WTC11 (cell line): ENCODE data around the gene TSHZ3. TPM values are rescaled to one million over a fixed set of nuclear protein-coding genes. Genes with fewer than 3 reads are reported as not detected.

Experiments used
- ATAC-seq: fragments of 200-7000 bp; cut with Tn5 transposase; 2 replicates; pipeline ENCODE4 v1.10.0; 2021; ENCODE audit warnings: mild to moderate bottlenecking, moderate library complexity
- CTCF ChIA-PET: fragments of 300-600 bp; sonication (Branson Sonifier 250); formaldehyde crosslinking; loops from one replicate; lab custom pipeline; 2021; ENCODE audit warnings: antibody characterized with exemption; lab: Charles Lee
- POLR2A ChIA-PET: fragments of 350-600 bp; sonication (Branson Sonifier 250); formaldehyde crosslinking; loops from one replicate; lab custom pipeline; 2021; ENCODE audit warnings: antibody characterized with exemption; lab: Charles Lee
- DNase-seq: peaks from one replicate; pipeline ENCODE4 v3.0.0; 2021; ENCODE audit warnings: low spot score
- H3K27ac Mint-ChIP-seq: 2 replicates; pipeline ENCODE4 v1.8.0; 2021; ENCODE audit warnings: mixed read lengths
- H3K27me3 Mint-ChIP-seq: 2 replicates; pipeline ENCODE4 v1.8.0; 2021; ENCODE audit warnings: low read depth, mild to moderate bottlenecking, moderate library complexity, mixed read lengths
- H3K36me3 Mint-ChIP-seq: 2 replicates; pipeline ENCODE4 v1.8.0; 2021; ENCODE audit warnings: mixed read lengths
- H3K4me1 Mint-ChIP-seq: 2 replicates; pipeline ENCODE4 v1.8.0; 2022; ENCODE audit warnings: mixed read lengths
- H3K4me3 Mint-ChIP-seq: 2 replicates; pipeline ENCODE4 v1.8.0; 2021; ENCODE audit warnings: mild to moderate bottlenecking, moderate library complexity, mixed read lengths
- H3K9me3 Mint-ChIP-seq: 2 replicates; pipeline ENCODE4 v1.8.0; 2021; ENCODE audit warnings: mixed read lengths
- ATF3 ChIP-seq: sonication (generic); formaldehyde crosslinking; conservative IDR thresholded peaks from 2 replicates; pipeline ENCODE4 v1.8.1; 2022; ENCODE audit warnings: mild to moderate bottlenecking, missing genetic modification reagents
- ATF6 ChIP-seq: sonication (generic); formaldehyde crosslinking; IDR thresholded peaks from 2 replicates; pipeline ENCODE4 v1.8.1; 2023; ENCODE audit warnings: mild to moderate bottlenecking, missing genetic modification reagents
- E2F4 ChIP-seq: sonication (generic); formaldehyde crosslinking; IDR thresholded peaks from 2 replicates; pipeline ENCODE4 v1.8.1; 2022; ENCODE audit warnings: low read depth, mild to moderate bottlenecking, moderate library complexity, missing genetic modification reagents, borderline replicate concordance
- E2F5 ChIP-seq: sonication (generic); formaldehyde crosslinking; IDR thresholded peaks from 2 replicates; pipeline ENCODE4 v1.8.1; 2022; ENCODE audit warnings: mild to moderate bottlenecking, moderate library complexity, missing genetic modification reagents
- ERG ChIP-seq: fragments of 250-450 bp; sonication (Bioruptor Pico); IDR thresholded peaks from 2 replicates; pipeline ENCODE4 v1.8.0; 2021; ENCODE audit warnings: mild to moderate bottlenecking
- ESRRA ChIP-seq: sonication (generic); formaldehyde crosslinking; IDR thresholded peaks from 2 replicates; pipeline ENCODE4 v1.8.1; 2022; ENCODE audit warnings: mild to moderate bottlenecking, missing genetic modification reagents, borderline replicate concordance
- JAZF1 ChIP-seq: fragments of 250-450 bp; sonication (Bioruptor Pico); IDR thresholded peaks from 2 replicates; pipeline ENCODE4 v1.9.0; 2021; ENCODE audit warnings: moderate library complexity, mild to moderate bottlenecking, inconsistent platforms
- JUN ChIP-seq: sonication (generic); formaldehyde crosslinking; IDR thresholded peaks from 2 replicates; pipeline ENCODE4 v1.8.0; 2023; ENCODE audit warnings: mild to moderate bottlenecking, missing genetic modification reagents
- NFATC4 ChIP-seq: fragments of 250-450 bp; sonication (Bioruptor Pico); IDR thresholded peaks from 2 replicates; pipeline ENCODE4 v1.9.0; 2021; ENCODE audit warnings: mild to moderate bottlenecking
- RORB ChIP-seq: fragments of 250-450 bp; sonication (Bioruptor Pico); IDR thresholded peaks from 2 replicates; pipeline ENCODE4 v1.9.0; 2021; ENCODE audit warnings: mild to moderate bottlenecking
- TCF7 ChIP-seq: sonication (generic); formaldehyde crosslinking; IDR thresholded peaks from 2 replicates; pipeline ENCODE4 v1.8.0; 2022; ENCODE audit warnings: mild to moderate bottlenecking, low read depth, missing genetic modification reagents, moderate library complexity
- TEAD4 ChIP-seq: sonication (generic); formaldehyde crosslinking; IDR thresholded peaks from 2 replicates; pipeline ENCODE4 v1.8.0; 2022; ENCODE audit warnings: mild to moderate bottlenecking, missing genetic modification reagents
- ZBTB21 ChIP-seq: sonication (generic); formaldehyde crosslinking; IDR thresholded peaks from 2 replicates; pipeline ENCODE4 v1.8.1; 2023; ENCODE audit warnings: mild to moderate bottlenecking, missing genetic modification reagents, borderline replicate concordance
- ZNF121 ChIP-seq: sonication (generic); formaldehyde crosslinking; IDR thresholded peaks from 2 replicates; pipeline ENCODE4 v1.8.0; 2023; ENCODE audit warnings: missing genetic modification reagents
- ZNF263 ChIP-seq: sonication (generic); formaldehyde crosslinking; IDR thresholded peaks from 2 replicates; pipeline ENCODE4 v1.8.1; 2022; ENCODE audit warnings: low read depth, mild to moderate bottlenecking, moderate library complexity, missing genetic modification reagents
- ZNF317 ChIP-seq: sonication (generic); formaldehyde crosslinking; IDR thresholded peaks from 2 replicates; pipeline ENCODE4 v1.8.1; 2023; ENCODE audit warnings: low read depth, mild to moderate bottlenecking, moderate library complexity, missing genetic modification reagents, borderline replicate concordance
- ZNF396 ChIP-seq: fragments of 250-450 bp; sonication (Bioruptor Pico); IDR thresholded peaks from 2 replicates; pipeline ENCODE4 v1.8.0; 2021; ENCODE audit warnings: mild to moderate bottlenecking, moderate library complexity, borderline replicate concordance
- ZNF416 ChIP-seq: fragments of 250-450 bp; sonication (Bioruptor Pico); IDR thresholded peaks from 2 replicates; pipeline ENCODE4 v1.9.0; 2021; ENCODE audit warnings: mild to moderate bottlenecking, inconsistent platforms
- ZNF512 ChIP-seq: sonication (generic); formaldehyde crosslinking; IDR thresholded peaks from 2 replicates; pipeline ENCODE4 v1.8.1; 2022; ENCODE audit warnings: missing genetic modification reagents, borderline replicate concordance
- ZSCAN18 ChIP-seq: fragments of 250-450 bp; sonication (Bioruptor Pico); IDR thresholded peaks from 2 replicates; pipeline ENCODE4 v2.1.2; 2022; ENCODE audit warnings: mild to moderate bottlenecking, moderate library complexity
- total RNA-seq: library from RNA; stranded (reverse); gene quantifications from 3 replicates; pipeline ENCODE4 v1.2.3, GENCODE V29; 2021

Gene TSHZ3
- total RNA-seq, 1 experiment from 2014 or later = 21.4 TPM

- Mint-ChIP-seq H3K27ac (peak overlapping the region; percentile 5; the same call in 1 of the 2 replicates), H3K36me3 (peaks cover 5% of the 10 kb centered on the region; the same call in 1 of the 2 replicates), H3K4me3 (no peak overlapping the region), H3K9me3 (no peaks in the 10 kb centered on the region), H3K4me1 (peaks cover 53% of the 10 kb centered on the region), H3K27me3 (no peaks in the 10 kb centered on the region)
- no peak for DNase-seq
- no peak for ATAC-seq
- POLR2A ChIA-PET = no interaction called here
- CTCF ChIA-PET = interaction anchor here (0.8 kb wide), 1 partner anchor 53 kb away, joined by 3 read pairs; no protein-coding TSS in a partner anchor
- TF ChIP-seq JAZF1 (no peak), E2F5 (CRISPR knock-in tag) (no peak), ZNF512 (CRISPR knock-in tag) (no peak), ZNF121 (no peak), ZNF263 (no peak), ERG (CRISPR knock-in tag) (no peak), E2F4 (CRISPR knock-in tag) (no peak), JUN (CRISPR knock-in tag) (no peak), RORB (CRISPR knock-in tag) (no peak), TCF7 (no peak), ZNF317 (CRISPR knock-in tag) (no peak)
These were observed 63.5 kb downstream of the TSHZ3 start for GRCh38 chr19:31285744-31286143.

GRCh38 chr19:31284621-31285020 lies 64.6 kb downstream of the TSHZ3 start:
- ChIA-PET CTCF (no interaction called here), POLR2A (no interaction called here)
- DNase-seq (no peak), ATAC-seq (no peak)
- Mint-ChIP-seq H3K4me3 (no peak overlapping the region), H3K27ac (0 out of 2 replicates have a peak overlapping the region, but pooled peaks have one; percentile 23), H3K4me1 (peaks cover 55% of the 10 kb centered on the region), H3K36me3 (peaks cover 7% of the 10 kb centered on the region), H3K9me3 (no peaks in the 10 kb centered on the region), H3K27me3 (no peaks in the 10 kb centered on the region)
- no peak for TF ChIP-seq NFATC4
- TF ChIP-seq E2F5 (CRISPR knock-in tag) = no peak
- TF ChIP-seq ZSCAN18 (CRISPR knock-in tag) = no peak

- Mint-ChIP-seq H3K4me1 (peaks cover 55% of the 10 kb centered on the region), H3K4me3 (no peak overlapping the region), H3K27ac (no peak overlapping the region), H3K36me3 (peaks cover 17% of the 10 kb centered on the region), H3K27me3 (no peaks in the 10 kb centered on the region), H3K9me3 (no peaks in the 10 kb centered on the region)
- no peak for DNase-seq
- ATAC-seq = 0 out of 2 replicates have a peak, but pooled peaks have one; percentile 18
- ChIA-PET POLR2A (interaction anchor here (0.6 kb wide), 1 partner anchor 54 kb away, joined by 3 read pairs; no protein-coding TSS in a partner anchor), CTCF (no interaction called here)
- TF ChIP-seq ZBTB21 (CRISPR knock-in tag) = no peak
- no peak for TF ChIP-seq ESRRA (CRISPR knock-in tag)
- no peak for TF ChIP-seq ATF6 (CRISPR knock-in tag)
- TF ChIP-seq TEAD4 = no peak
- no peak for TF ChIP-seq ZNF416 (CRISPR knock-in tag)
- TF ChIP-seq E2F5 (CRISPR knock-in tag) = no peak
- TF ChIP-seq ZNF396 (CRISPR knock-in tag) = no peak
- no peak for TF ChIP-seq ATF3 (CRISPR knock-in tag)
These were observed 65.5 kb downstream of the TSHZ3 start for GRCh38 chr19:31283701-31284100.
